ENCODE results near the gene AP3S2. TPM values are rescaled to one million over a fixed set of nuclear protein-coding genes. Genes with fewer than 3 reads are reported as not detected.
"Not testable (repeated sequence)": the region's sequence is repeated elsewhere in the genome, so short reads cannot be mapped to it uniquely, and the experiment has no call there.

AP3S2 gene
- total RNA-seq, 1 donor: 73.0 TPM

DNA sequence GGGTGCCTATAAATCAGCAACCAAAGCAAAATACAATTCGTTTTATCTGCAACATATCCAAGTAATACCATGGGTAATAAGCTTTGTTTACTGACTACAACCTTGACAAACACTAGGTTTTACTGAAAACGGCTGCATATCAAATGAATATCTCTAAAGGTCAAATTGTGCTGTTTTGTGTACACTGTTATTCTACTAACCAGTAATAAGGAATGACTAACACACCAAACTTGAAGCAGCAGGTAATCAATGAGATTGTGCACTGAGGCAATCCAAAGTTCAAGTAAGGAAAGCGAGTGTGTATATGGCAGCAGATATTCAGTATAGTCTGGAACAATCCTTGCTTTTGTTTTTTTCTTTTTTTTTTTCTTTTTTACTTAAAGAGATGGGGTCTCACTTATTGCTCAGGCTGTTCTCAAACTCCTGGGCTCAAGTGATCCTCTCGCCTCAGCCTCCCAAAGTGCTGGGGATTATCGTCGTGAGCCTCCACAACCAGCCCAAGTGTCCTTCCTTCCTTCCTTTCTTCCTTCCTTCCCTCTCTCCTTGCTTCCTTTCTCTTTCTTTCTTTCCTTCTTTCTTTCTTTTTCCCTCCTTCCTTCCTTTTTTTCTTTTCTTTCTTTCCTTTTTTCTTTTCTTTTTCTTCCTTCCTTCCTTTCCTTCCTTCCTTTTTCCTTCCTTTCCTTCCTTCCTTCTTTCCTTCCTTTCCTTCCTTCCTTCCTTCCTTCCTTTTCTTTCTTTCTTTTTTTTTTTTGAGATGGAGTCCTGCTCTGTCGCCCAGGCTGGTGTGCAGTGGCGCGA, 34.9 kb downstream of the AP3S2 start:
- no peak for DNase-seq (ENCODE audit: low read depth)
- no peak overlapping the region for H3K4me3 ChIP-seq (ENCODE audit: low read depth, low read length)
- TF ChIP-seq, protein P1, sequence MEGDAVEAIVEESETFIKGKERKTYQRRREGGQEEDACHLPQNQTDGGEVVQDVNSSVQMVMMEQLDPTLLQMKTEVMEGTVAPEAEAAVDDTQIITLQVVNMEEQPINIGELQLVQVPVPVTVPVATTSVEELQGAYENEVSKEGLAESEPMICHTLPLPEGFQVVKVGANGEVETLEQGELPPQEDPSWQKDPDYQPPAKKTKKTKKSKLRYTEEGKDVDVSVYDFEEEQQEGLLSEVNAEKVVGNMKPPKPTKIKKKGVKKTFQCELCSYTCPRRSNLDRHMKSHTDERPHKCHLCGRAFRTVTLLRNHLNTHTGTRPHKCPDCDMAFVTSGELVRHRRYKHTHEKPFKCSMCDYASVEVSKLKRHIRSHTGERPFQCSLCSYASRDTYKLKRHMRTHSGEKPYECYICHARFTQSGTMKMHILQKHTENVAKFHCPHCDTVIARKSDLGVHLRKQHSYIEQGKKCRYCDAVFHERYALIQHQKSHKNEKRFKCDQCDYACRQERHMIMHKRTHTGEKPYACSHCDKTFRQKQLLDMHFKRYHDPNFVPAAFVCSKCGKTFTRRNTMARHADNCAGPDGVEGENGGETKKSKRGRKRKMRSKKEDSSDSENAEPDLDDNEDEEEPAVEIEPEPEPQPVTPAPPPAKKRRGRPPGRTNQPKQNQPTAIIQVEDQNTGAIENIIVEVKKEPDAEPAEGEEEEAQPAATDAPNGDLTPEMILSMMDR (IDR thresholded peaks at IDR 0.05; ENCODE audit: insufficient read depth, low read depth, low read length): no peak

DNA sequence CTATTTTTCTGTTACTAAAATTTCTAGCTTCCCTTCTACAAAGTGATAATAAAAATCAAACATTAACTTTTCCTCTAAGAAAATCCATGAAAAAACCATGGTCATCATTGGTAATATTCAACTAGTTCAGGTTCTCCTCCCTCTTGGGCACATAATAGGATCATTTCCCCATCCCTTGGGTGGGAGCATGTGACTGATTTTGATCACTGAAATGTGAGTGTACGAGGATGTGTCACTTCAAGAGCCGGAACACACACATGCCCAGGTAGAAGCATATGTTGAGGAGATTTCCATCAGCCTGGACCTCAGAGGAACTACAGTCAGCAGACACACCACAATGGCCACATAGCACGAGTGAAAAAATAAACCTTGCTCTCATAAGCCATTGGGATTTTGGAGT, 36.1 kb downstream of the AP3S2 start:
- no peak for DNase-seq (ENCODE audit: low read depth)
- TF ChIP-seq, protein P1 (IDR thresholded peaks at IDR 0.05; ENCODE audit: insufficient read depth, low read depth, low read length): no peak
- H3K4me3 ChIP-seq (ENCODE audit: low read depth, low read length): no peak overlapping the region

DNA sequence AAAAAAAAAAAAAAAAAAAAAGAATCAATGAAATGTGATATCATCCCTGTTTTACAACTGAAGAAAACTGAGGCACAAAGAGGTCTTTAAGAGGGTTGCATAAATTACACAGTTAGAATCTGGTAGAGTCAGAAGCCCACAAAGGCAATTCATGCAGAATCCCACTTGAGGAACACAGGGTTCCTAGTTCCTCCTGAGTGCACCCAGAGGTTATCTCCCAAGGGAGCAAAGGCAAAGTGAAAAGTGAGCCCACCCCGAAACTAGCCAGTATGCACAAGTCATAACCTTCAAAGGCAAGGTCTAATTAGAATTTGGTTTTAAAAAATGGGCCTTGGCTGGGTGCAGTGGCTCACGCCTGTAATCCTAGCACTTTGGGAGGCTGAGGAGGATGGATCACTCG, 37.8 kb downstream of the AP3S2 start:
- no peak overlapping the region for H3K4me3 ChIP-seq (ENCODE audit: low read depth, low read length)
- TF ChIP-seq, protein P1 (IDR thresholded peaks at IDR 0.05; ENCODE audit: insufficient read depth, low read depth, low read length): no peak
- DNase-seq (ENCODE audit: low read depth): no peak

DNA sequence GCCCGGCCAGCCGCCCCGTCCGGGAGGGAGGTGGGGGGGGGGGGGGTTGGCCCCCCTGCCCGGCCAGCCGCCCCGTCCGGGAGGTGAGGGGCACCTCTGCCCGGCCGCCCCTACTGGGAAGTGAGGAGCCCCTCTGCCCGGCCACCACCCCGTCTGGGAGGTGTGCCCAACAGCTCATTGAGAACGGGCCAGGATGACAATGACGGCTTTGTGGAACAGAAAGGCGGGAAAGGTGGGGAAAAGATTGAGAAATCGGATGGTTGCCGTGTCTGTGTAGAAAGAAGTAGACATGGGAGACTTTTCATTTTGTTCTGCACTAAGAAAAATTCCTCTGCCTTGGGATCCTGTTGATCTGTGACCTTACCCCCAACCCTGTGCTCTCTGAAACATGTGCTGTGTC, 38.9 kb downstream of the AP3S2 start:
- not testable (repeated sequence) for H3K4me3 ChIP-seq (ENCODE audit: low read depth, low read length); DNase-seq (ENCODE audit: low read depth)

DNA sequence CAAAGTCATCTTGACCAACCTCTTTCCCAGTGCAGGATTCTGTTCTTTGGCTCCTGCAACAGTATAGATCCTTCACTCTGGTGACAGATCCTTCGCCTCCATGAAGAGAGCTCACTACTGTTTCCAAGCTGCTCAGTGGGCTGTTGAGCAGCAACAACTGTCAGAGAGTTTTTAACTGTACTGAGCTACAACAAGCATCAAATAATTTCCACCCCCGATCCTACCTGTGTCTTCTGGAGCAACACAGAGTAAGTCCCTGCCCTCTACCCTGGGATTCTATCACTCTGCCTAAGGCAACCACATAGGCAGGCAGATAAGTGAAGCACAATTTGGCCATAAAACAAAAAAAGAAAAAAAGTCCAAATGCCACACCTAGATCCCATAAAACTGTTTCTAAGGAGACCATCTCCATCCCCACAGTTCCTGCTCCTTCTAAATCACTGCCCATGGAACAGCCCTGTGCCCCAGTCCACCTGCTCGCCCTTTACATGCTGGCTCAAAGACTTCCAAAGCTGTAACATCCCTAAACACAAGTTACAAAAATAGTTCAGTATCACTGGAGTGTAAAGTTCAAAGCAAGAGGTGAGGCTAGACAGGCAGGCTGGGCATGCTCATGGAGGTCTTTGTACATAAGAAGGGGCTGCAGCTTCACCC, 41.3 kb downstream of the AP3S2 start:
- H3K4me3 ChIP-seq (ENCODE audit: low read depth, low read length): no peak overlapping the region
- TF ChIP-seq, protein P1 (IDR thresholded peaks at IDR 0.05; ENCODE audit: insufficient read depth, low read depth, low read length): no peak

DNA sequence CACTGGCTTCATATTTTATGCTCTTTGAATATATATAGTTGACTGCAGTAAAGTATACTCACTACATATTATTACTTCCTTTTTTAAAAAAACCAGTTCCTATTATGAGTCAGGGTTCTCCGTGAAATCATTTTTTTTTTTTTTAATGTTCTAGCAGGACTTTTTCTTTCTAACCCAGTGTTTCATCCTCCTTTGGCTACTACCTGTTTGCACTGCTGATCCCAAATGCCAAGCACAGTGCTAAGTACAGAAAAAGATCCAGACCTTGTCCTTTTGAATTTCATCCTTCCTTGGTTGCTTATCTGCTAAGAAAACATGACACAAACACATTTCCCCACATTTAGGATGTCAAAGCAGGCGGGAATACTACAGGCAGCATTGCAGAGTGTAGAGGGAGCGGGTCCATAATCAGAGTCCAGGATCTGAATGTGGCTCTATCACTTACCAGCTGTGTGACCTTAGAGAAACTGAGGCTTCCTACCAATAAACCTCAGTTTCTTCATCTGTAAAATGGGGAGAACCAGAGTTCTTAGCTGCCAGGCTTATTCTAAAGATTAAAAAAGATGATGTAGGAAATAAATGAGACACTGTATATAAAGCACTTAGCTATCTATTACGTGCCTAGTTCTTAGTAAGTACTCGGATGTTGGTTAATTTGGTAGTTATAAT, 42.0 kb downstream of the AP3S2 start:
- DNase-seq (ENCODE audit: low read depth): no peak
- TF ChIP-seq, protein P1 (IDR thresholded peaks at IDR 0.05; ENCODE audit: insufficient read depth, low read depth, low read length): no peak
- no peak overlapping the region for H3K4me3 ChIP-seq (ENCODE audit: low read depth, low read length)

More for the DNA sequence above, 41.3 kb downstream of the AP3S2 start:
- no peak for DNase-seq (ENCODE audit: low read depth)

DNA sequence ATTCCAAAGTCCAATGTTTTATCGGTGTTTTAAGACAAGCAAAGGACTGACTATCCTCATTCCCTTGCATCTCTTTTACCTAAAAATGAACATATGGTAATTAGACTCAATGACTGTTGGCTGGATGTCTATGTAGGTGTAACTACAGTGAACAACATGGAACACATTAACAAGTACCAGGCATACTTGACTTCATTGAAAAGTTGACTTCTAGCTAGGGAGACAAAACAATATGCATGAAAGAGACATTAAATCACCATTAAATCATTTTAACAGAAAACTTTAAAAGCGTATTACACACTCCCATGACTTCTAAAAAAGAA, 44.9 kb downstream of the AP3S2 start:
- no peak for DNase-seq (ENCODE audit: low read depth)
- no peak overlapping the region for H3K4me3 ChIP-seq (ENCODE audit: low read depth, low read length)
- TF ChIP-seq, protein P1 (IDR thresholded peaks at IDR 0.05; ENCODE audit: insufficient read depth, low read depth, low read length): no peak
